ENCODE data around the gene LDOC1. TPM values are rescaled to one million over a fixed set of nuclear protein-coding genes. Genes with fewer than 3 reads are reported as not detected.

Gene LDOC1
- polyA plus RNA-seq, 1 of the 3 experiments (the other 2 are of a cell fraction), result 33.3 TPM

DNA sequence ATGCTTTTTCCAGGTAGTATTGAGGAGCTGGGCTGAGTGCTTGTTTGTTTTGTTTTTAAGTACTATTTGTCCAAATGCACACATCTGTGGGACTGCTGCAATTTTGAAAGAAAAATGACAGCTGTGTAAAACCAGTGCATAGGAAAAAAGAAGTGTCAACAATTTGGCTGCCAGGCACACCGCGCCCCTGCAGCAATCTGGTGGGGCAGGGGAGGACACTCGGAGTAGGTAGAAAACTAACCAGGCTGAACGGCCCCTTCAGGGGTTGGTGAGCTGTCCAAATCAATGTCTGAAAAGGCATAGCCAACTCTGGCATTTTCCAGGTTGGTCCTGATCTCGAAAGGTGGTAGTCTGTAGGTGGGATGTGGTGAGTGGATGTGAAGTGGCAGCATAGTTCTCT, 1.1 kb downstream of the LDOC1 start:
- Histone ChIP-seq H3K27me3 (ENCODE audit: insufficient read depth) (no peaks in the 10 kb centered on the region), H3K4me2 (peak overlapping the region; percentile 82), H3K79me2 (ENCODE audit: insufficient read depth) (no peaks in the 10 kb centered on the region; the same call in 1 of the 2 replicates), H3K9me2 (no peaks in the 10 kb centered on the region), H3K27ac (ENCODE audit: low read depth in 2 of 2, low read length in 1 of 2) (no peak overlapping the region), H3K9me3 (no peaks in the 10 kb centered on the region), H3K36me3 (replicated peaks in 1 of 2; ENCODE audit: control insufficient read depth in 1 of 2, insufficient read depth in 2 of 2, low read length in 1 of 2) (no peaks in the 10 kb centered on the region), H3K4me1 (ENCODE audit: control insufficient read depth in 1 of 2, insufficient read depth in 2 of 2, low read depth in 1 of 2, low read length in 1 of 2) (peaks cover 0 to 3% of the 10 kb centered on the region in 2 experiments; a peak in 1 of 4 replicates), H2AFZ (ENCODE audit: low read depth) (no peak overlapping the region), H3F3A (replicated peaks; ENCODE audit: insufficient read depth) (no peaks in the 10 kb centered on the region), H4K20me1 (ENCODE audit: insufficient read depth) (no peaks in the 10 kb centered on the region), H3K9ac (peak overlapping the region; percentile 70; the same call in 1 of the 2 replicates), H3K4me3 (ENCODE audit: low read depth in 2 of 2, low read length in 1 of 2) (peak overlapping the region; percentile 59 to 69)
- ChIA-PET POLR2A (no interaction called here), CTCF (no interaction called here)
- TF ChIP-seq MAX (IDR thresholded peaks at IDR 0.05; ENCODE audit: low read depth) (no peak), CHD2 (IDR thresholded peaks at IDR 0.05; ENCODE audit: low read length, partially characterized antibody) (no peak), FOXM1 (IDR thresholded peaks at IDR 0.05; ENCODE audit: low read depth) (no peak), TAF1 (IDR thresholded peaks at IDR 0.05; ENCODE audit: borderline replicate concordance, low read depth, low read length) (no peak), GABPA (IDR thresholded peaks at IDR 0.05; ENCODE audit: low read depth) (no peak), MEF2A (IDR thresholded peaks at IDR 0.05; ENCODE audit: borderline replicate concordance, low read depth) (no peak), USF2 (IDR thresholded peaks at IDR 0.05; ENCODE audit: borderline replicate concordance, low read depth, low read length) (no peak), PBX3 (IDR thresholded peaks at IDR 0.05) (no peak), IRF3 (IDR thresholded peaks at IDR 0.05; ENCODE audit: low read depth, low read length) (no peak), JUND (IDR thresholded peaks at IDR 0.05) (no peak), SIN3A (IDR thresholded peaks at IDR 0.05; ENCODE audit: borderline replicate concordance, low read depth, low read length) (no peak)
- no peak for DNase-seq
- 50% methylated on average over 5 of the region's 5 CpGs for WGBS (ENCODE audit: low lambda C conversion rate)

DNA sequence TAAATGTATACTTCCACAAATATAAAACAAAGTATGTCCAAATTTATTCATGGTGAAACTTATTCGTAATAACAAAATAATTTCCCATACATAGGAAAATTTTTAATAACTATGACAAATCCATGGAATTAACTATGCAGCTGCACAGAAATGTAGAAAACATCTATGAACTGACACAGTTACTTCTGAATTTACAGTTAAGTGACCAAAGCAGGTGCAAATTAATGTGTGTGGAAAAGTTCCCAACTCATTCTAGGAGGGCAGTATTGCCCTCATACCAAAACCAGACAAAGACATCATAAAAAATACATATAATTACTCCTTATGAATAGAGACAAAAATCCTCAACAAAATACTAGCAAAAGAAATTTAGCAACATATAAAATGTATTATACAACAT, 12.5 kb downstream of the LDOC1 start:
- WGBS (ENCODE audit: low lambda C conversion rate), result 43% methylated on average over 1 of the region's 1 CpG
- Histone ChIP-seq H3K79me2 (ENCODE audit: insufficient read depth) (no peaks in the 10 kb centered on the region), H3K36me3 (replicated peaks in 1 of 2; ENCODE audit: control insufficient read depth in 1 of 2, insufficient read depth in 2 of 2, low read length in 1 of 2) (no peaks in the 10 kb centered on the region), H3K9me3 (no peaks in the 10 kb centered on the region), H3K27ac (ENCODE audit: low read depth in 2 of 2, low read length in 1 of 2) (no peak overlapping the region), H4K20me1 (ENCODE audit: insufficient read depth) (no peaks in the 10 kb centered on the region), H3K9me2 (no peaks in the 10 kb centered on the region), H3K4me2 (no peak overlapping the region), H2AFZ (ENCODE audit: low read depth) (no peak overlapping the region), H3K9ac (no peak overlapping the region), H3K27me3 (ENCODE audit: insufficient read depth) (no peaks in the 10 kb centered on the region), H3K4me3 (ENCODE audit: low read depth in 2 of 2, low read length in 1 of 2) (no peak overlapping the region), H3K4me1 (ENCODE audit: control insufficient read depth in 1 of 2, insufficient read depth in 2 of 2, low read depth in 1 of 2, low read length in 1 of 2) (no peaks in the 10 kb centered on the region), H3F3A (replicated peaks; ENCODE audit: insufficient read depth) (no peaks in the 10 kb centered on the region)
- POLR2A ChIA-PET, result no interaction called here
- DNase-seq, result no peak
- CTCF ChIA-PET, result no interaction called here
- TF ChIP-seq RXRA (IDR thresholded peaks at IDR 0.05; ENCODE audit: borderline replicate concordance, low read depth), result no peak
- TF ChIP-seq, protein P1, sequence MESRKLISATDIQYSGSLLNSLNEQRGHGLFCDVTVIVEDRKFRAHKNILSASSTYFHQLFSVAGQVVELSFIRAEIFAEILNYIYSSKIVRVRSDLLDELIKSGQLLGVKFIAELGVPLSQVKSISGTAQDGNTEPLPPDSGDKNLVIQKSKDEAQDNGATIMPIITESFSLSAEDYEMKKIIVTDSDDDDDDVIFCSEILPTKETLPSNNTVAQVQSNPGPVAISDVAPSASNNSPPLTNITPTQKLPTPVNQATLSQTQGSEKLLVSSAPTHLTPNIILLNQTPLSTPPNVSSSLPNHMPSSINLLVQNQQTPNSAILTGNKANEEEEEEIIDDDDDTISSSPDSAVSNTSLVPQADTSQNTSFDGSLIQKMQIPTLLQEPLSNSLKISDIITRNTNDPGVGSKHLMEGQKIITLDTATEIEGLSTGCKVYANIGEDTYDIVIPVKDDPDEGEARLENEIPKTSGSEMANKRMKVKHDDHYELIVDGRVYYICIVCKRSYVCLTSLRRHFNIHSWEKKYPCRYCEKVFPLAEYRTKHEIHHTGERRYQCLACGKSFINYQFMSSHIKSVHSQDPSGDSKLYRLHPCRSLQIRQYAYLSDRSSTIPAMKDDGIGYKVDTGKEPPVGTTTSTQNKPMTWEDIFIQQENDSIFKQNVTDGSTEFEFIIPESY (IDR thresholded peaks at IDR 0.05; ENCODE audit: borderline replicate concordance, low read depth), result no peak
